NCI-H748 (cell line): Measurements from ENCODE around the gene CTAG2.
"Not testable (repeated sequence)": the region's sequence is repeated elsewhere in the genome, so short reads cannot be mapped to it uniquely, and the experiment has no call there.

ENCODE experiments used
- DNase-seq: peaks from one replicate; lab custom pipeline; 2025; ENCODE audit not compliant: unreplicated experiment; lab: John Stamatoyannopoulos, UW

The CTAG2 gene

DNA sequence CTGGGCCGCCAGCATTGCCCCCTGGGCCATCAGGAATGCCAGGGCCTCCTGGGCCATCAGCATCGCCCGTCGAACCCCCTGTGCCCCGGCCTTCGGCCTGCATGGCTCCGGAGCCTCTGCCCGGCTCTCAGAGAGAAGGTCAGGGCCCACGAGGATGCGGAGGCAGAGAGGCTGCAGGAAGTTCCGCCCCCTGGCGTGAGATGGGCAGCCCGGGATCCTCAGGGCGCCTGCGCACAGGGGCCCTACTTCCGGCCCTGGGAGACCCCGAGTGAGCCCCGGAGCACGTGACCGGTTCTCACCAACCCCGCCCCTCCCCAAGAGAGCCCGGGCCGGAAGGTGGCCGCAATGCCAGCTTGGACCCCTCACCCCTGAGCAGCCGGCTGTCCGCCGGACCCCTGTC lies at the start of gene CTAG2:
Gene CTAG2, minus strand, starts transcription at position 167 of the 400 bp plus-strand sequence. Its CDS starts 64 bp downstream, at position 103.
- not testable (repeated sequence) for DNase-seq

DNA sequence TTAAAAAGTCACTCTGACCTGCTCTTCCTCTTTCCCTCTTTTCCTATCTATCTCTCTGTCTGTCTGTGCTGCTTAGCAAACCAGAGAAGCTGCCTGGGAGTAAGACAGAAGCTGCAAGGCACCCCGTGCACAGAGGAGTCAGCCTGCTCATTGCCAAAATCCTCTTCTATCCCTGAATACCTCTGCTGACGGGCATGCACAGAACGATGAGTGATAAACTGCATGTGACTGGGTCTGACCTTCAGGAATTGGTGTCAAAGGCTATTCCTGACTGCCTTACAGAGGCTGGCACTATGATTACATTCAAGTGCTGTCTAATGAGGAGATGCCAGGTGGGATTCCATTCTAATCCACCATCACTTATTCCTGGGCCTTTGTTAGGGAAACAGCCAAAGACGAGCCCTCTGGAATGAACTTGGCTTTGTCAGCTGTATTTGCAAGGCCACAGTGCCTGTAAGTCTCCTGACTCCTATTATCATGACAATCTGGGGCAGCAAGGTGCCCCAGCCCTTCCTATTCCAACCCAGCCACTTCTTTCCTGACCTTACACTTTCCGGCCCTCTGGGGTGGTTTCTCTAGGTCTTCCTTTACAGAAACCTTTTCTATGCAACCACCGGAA lies 45.4 kb upstream of the CTAG2 start:
- no peak for DNase-seq

DNA sequence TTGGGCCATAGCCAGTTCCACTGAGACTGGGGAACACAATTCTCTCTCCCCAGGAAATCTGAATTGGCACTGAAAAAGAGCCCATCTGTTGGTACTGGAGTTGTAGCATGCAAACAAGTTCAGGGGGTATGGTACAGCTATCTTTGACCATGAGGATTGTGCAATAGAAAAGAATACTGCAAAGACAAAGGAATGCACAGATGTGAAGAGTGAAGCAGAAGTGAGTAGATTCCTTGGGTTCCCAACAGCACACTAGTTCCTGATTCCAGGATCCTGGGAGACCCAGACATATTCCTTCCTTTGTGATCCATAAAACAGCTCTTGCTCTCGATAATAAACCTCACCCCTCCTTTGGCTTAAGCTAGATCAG lies 43.3 kb upstream of the CTAG2 start:
- no peak for DNase-seq

DNA sequence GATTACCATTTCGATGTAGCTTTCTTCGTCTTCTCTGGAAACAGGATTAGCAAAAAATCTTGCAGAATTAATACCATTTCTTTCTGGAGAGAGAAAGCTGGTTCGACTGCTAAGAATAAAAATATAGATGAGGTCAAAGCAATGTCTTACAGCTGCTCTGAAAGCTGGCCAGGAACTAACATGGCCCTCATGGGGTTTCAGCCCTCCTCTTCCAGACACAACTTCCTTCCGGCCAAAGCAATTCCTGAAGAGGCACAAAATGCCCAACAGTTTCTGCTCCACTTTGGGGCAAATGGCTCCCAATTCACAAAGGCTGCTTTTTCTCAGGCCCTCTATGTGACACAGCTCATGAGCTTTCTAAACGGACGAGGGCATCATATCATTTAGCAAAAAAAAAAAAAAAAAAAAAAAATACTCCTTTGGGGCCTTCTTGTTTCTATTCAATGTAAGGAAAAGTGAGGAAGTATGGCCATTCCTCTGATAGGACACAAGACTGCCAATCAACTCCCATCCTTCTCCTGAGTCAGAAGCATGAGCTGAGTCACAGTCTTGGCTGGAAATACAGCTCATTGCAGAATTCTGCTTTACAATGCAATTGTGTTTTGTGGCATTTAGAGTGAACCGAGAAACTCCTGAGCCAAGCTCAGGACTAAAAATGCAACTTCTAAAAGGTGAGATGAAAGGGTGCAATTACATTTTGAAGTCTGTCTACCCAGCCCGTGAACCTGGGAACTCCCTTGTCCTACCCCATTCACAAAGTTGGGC lies 42.7 kb upstream of the CTAG2 start:
- no peak for DNase-seq

- no peak for DNase-seq
These were observed 40.0 kb upstream of the CTAG2 start for GRCh38 chrX:154693394-154693793.

- DNase-seq: not testable (repeated sequence)
These were observed 37.1 kb upstream of the CTAG2 start for GRCh38 chrX:154690438-154690837.

- not testable (repeated sequence) for DNase-seq
These were observed 18.7 kb upstream of the CTAG2 start for GRCh38 chrX:154672084-154672483.

GRCh38 chrX:154670848-154671247 lies 17.5 kb upstream of the CTAG2 start:
- peak; percentile 31 for DNase-seq

DNA sequence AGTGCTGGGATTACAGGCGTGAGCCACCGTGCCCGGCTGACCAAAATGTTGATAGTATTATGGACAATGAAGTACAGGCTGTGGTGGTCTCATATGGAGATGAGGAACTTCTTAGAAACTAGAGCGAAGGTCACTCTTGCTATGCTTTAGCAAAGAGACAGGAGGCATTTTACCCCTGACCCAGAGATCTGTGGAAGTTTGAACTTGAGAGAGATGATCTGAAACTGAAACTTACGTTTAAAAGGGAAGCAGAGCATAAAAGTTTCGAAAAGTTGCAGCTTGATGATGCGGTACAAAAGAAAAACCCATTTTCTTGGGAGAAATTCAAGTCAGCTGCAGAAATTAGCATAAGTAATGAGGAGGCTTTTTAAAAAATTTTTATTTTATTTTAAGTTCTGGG lies 8.5 kb upstream of the CTAG2 start:
- DNase-seq: no peak

DNA sequence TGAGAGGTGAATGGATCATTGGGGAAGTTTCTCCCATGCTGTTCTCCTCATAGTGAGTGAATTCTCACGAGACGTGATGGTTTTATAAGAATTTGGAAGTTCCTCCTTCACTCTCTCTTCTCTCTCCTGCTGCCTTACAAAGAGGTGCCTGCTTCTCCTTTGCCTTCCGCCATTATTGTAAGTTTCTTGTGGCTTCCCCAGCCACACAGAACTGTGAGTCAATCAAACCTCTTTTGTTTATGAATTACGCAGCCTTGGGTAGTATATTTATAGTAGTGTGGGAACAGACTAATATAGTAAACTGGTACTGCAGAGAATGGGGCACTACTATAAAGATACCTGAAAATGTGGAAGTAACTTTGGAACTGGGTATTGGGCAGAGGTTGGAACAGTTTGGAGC lies 7.8 kb upstream of the CTAG2 start:
- no peak for DNase-seq

- no peak for DNase-seq
These were observed 7.2 kb upstream of the CTAG2 start for GRCh38 chrX:154660541-154660940.

- no peak for DNase-seq
These were observed 5.6 kb upstream of the CTAG2 start for GRCh38 chrX:154658957-154659356.

DNA sequence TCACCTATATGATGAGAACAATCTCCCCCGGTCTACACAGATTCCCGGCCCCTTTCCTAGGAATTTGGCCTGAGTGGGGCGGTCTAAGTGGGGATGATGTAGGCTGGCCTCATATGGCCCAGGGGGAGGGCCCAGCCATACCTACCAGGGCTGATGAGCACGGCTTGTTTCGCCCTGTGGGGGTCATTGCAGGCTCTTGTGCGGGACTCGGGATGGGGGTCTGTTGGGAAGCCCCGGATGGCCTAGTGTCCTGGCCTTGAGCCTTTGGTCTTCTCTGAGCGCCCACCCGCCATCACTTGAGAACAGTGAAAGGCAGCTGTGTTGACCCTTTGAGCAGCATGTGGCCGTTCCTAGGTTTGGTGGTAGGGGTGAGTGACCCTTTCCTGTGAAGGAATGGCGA lies 4.8 kb upstream of the CTAG2 start:
- DNase-seq: no peak

DNA sequence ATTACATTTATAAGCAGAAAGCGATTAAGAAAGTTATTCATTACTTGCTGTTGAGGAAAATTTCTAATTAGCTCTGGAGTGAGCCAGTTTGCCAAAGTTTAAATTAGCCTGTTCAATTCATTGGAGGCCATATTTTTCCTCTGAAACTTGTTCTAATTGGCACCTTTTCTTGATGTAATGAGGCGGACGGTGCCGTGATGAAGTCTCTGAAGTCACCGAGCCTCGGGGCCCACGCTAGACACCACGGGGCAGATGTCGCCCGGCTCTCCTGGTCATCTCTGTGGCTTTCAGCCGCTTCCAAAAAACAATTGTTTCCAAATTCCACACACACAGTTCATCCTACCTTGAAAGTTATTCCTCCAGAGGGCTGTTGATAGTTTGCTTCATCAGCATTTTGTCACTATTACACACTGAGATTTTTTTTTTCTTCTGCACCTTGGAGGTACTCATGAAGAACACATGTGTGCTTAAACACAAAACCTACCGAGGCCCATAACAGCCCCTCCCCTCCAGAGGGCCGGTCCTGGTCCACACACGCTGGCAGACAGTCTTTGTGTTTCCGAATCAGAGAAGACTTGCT lies 3.9 kb upstream of the CTAG2 start:
- no peak for DNase-seq

- DNase-seq: no peak
These were observed 2.4 kb upstream of the CTAG2 start for GRCh38 chrX:154655786-154656185.

- no peak for DNase-seq
These were observed 2.0 kb upstream of the CTAG2 start for GRCh38 chrX:154655346-154655745.

DNA sequence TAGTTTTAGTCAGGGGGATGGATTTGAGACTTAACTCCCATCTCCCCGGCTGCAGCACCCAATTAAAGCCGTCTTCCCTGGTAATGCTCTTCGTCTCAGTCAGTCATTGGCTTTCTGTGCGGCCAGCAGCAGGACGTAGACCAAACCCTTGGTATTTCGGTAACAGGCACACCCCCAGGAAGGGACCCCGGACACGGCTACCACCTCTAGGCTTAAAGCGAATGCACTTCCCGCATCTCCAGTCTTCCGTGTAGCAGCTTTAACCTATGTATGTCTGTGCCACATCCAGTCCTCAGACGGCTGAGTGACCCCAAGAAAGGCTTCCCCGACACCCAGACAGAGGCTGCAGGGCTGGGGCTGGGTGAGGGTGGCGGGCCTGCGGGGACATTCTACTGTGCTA lies 1.5 kb upstream of the CTAG2 start:
- DNase-seq: no peak

DNA sequence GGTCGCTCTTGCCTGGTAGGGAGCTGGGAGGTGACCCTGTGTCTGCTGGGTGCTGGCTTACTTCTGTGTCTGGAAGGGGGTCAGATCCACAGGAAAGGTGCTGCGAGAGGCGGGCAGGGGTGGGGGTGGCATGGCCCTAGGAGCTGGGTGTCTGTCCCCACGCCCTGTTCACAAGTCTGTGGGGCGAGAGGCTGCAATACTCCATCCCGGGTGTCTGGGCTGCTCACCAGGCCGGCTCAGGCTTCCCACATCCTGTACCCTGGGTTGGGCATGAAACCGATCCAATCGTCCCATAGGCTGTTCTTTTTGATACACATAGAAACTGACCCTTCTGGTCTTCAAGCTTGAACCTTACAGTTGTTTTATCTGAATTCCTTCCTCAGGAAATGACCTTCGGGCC lies 993 bp upstream of the CTAG2 start:
- DNase-seq: no peak

DNA sequence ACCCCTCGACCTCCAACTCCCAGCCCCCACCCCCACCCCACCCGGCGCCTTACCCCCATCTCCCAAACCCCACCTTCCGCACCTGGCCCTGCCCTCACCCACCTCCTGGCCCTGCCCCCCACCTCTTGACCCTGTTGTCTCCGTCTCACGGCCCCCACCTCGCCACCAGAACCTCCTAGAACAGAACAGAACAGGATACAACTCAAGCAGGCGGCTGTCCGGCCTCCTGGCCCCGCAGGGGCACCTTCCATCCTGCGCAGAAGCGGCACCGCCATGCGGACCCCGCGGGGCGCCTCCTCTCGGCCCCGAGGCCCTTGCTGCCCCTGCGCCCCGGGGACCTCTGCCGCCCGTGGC lies 354 bp downstream of the CTAG2 start:
- DNase-seq: no peak

DNA sequence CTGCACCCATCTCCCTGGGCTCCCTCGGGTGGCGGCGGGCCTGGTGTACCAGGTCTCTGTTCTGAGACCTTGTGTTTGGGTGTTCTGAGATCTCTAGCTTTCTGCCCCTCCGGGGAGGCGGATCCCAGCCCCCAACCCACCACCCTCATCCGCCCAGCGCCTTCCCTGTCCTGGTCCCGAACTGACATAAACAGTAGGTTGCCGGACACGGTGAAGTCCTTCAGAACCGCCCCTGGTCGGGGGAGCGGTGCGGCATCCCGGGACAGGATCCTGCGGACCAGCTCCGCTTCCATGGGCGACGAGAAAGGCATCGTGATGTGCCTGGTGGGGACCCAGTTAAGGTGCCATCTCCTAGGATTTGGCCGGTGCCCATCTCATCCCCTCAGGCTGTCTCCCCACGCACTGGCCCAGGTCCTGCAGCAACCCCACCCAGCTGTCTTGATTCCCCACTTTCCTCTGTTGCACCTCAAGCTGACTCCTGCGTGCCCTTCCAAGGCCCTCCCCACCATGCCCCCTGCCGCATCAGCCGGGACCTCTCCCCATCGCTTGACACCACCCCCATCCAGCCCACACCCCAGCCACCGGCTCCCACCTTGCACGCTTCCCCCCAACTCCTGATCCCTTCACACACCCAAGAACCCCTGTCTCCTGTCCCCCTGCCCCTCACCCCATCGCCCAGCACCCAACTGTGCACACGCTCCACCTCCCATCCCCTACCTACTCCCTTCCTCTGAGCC lies 900 bp downstream of the CTAG2 start:
- DNase-seq: no peak

DNA sequence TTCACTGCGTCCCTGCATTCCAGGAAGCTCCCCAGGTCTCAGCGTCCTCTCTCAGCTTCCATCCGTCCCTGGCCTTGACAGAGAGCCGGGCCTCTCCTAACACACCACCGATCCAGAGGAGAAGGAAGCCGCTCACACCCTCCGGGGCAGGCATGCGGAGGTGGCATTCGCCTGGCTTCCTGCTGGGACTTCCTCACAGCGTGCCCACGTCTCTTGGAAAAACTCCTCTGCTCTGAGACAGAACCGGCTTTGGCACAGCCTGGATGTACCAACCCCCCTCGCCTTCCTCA lies 3.2 kb downstream of the CTAG2 start:
- DNase-seq: no peak
